LNCaP clone FGC (cell line): ENCODE measurements around the gene HACD4.

Experiments
- DNase-seq: peaks from one replicate; pipeline ENCODE4 v3.0.0-alpha.2; 2011; ENCODE audit warnings: low read depth
- H3K4me3 ChIP-seq: 2 replicates; pipeline ENCODE4 v1.5.1; 2011; ENCODE audit warnings: mild to moderate bottlenecking, low read depth, low read length, control low read depth
- CTCF ChIP-seq: IDR thresholded peaks from 2 replicates; pipeline ENCODE4 v1.5.1; 2012; ENCODE audit warnings: mild to moderate bottlenecking; ENCODE audit not compliant: control insufficient read depth, insufficient read depth; ENCODE audit errors: extremely low read depth

HACD4 gene

DNA sequence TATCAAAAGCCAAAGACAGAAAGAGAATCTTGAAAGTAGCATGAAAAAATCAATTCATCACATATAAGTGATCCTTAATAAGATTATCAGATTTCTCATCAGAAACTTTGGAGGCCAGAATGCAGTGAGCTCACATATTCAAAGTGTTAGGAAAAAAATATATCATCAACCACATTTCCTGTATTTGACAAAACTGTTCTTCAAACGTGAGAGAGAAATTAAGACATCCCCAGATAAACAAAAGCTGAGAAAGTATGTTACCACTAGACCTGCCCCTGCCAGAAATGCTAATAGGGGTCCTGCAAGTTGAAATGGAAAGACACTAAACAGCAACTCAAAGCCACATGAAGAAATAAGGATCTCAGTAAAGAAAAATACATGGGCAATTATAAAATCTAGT lies 29.9 kb downstream of the HACD4 start:
- H3K4me3 ChIP-seq, result no peak overlapping the region
- no peak for DNase-seq
- no peak for TF ChIP-seq CTCF

DNA sequence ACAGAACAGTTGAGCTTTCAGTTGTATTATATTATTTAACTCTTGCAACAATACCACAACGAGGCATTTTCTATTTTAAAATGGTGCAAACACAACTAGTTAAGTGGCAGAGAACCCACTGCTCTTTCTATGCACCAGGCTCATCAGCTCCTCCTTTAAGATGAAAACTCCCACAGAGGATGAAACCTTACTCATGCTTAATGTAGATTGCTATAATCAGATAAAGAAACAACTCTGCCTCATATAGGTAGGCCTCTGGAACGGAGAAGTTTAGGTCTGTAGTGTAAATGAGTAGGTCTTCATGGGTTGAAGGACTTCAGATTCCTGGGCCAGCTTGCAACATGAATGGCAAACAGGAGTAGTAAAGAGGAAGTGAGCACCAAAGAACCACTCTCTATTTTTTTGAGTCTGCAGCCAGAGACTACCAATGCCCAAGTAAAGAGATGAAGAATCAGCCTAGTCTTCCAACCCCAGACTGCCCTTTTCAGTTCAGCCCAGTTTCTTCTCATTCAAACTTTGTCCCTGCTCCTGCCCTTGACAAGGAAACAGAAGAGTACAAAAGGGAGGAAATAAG lies 33.9 kb downstream of the HACD4 start:
- no peak for DNase-seq
- no peak overlapping the region for H3K4me3 ChIP-seq
- TF ChIP-seq CTCF, result no peak

GRCh38 chr9:20996809-20997208 lies 34.6 kb downstream of the HACD4 start:
- no peak overlapping the region for H3K4me3 ChIP-seq
- no peak for DNase-seq
- TF ChIP-seq CTCF, result no peak

GRCh38 chr9:20995616-20996015 lies 35.8 kb downstream of the HACD4 start:
- no peak for TF ChIP-seq CTCF
- H3K4me3 ChIP-seq, result no peak overlapping the region
- no peak for DNase-seq

DNA sequence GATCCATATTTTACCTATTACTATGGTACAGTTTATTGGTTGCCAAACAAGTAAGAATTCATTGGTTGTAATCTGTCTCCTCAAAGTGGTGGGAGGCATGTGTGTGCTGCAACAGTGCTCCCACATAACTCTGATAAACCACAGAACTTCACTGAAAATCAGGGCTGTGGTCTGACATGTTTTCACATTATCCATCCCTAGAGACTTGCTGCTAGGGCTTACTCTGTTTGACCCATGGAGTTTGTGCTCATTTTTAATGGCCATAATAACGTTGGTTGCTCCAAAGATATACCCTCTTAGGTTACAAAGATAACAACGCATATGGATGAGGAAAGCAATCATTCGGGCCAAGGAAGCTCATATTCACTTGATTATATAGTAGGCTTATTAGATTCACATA lies 37.0 kb downstream of the HACD4 start:
- H3K4me3 ChIP-seq, result no peak overlapping the region
- no peak for DNase-seq
- no peak for TF ChIP-seq CTCF

GRCh38 chr9:20990867-20991266 lies 40.6 kb downstream of the HACD4 start:
- DNase-seq, result no peak
- TF ChIP-seq CTCF, result no peak
- H3K4me3 ChIP-seq, result no peak overlapping the region

- H3K4me3 ChIP-seq, result no peak overlapping the region
- no peak for TF ChIP-seq CTCF
- DNase-seq, result no peak
Observed at GRCh38 chr9:20989923-20990341, 41.5 kb downstream of the HACD4 start.
